Choroid plexus epithelial cell (primary cell): ENCODE results near the gene TLX3.
A peak's percentile ranks its signal among the peaks of the same experiment; 100 is the strongest.

ENCODE experiments used
- DNase-seq: peaks from one replicate; pipeline ENCODE4 v3.0.0-alpha.2; 2010; ENCODE audit warnings: low read depth
- H3K4me3 ChIP-seq: 2 replicates; pipeline ENCODE4 v1.5.1; 2011; ENCODE audit warnings: low read depth, mild to moderate bottlenecking, control low read depth, low read length, moderate library complexity
- CTCF ChIP-seq: conservative IDR thresholded peaks from 2 replicates; pipeline ENCODE4 v1.5.1; 2011; ENCODE audit warnings: low read depth, mild to moderate bottlenecking, control low read depth, inconsistent platforms, low read length, moderate library complexity

TLX3 gene

GRCh38 chr5:171311322-171312077 lies 2.5 kb downstream of the TLX3 start:
- TF ChIP-seq CTCF, result no peak
- H3K4me3 ChIP-seq, result no peak overlapping the region
- DNase-seq, result peak; percentile 47

- H3K4me3 ChIP-seq, result no peak overlapping the region
- DNase-seq, result no peak
- TF ChIP-seq CTCF, result no peak
Measured at GRCh38 chr5:171312129-171312974, 3.3 kb downstream of the TLX3 start.

- DNase-seq, result no peak
- no peak overlapping the region for H3K4me3 ChIP-seq
- TF ChIP-seq CTCF, result no peak
Measured at GRCh38 chr5:171313481-171314206, 4.6 kb downstream of the TLX3 start.

GRCh38 chr5:171314728-171315385 lies 5.8 kb downstream of the TLX3 start:
- no peak for TF ChIP-seq CTCF
- H3K4me3 ChIP-seq, result no peak overlapping the region
- no peak for DNase-seq

- no peak for DNase-seq
- TF ChIP-seq CTCF, result no peak
- H3K4me3 ChIP-seq, result no peak overlapping the region
Measured at GRCh38 chr5:171315386-171315891, 6.4 kb downstream of the TLX3 start.

GRCh38 chr5:171315925-171316257 lies 6.8 kb downstream of the TLX3 start:
- TF ChIP-seq CTCF, result no peak
- no peak overlapping the region for H3K4me3 ChIP-seq
- DNase-seq, result no peak
